HEK293 (cell line): ENCODE measurements around the gene CLSTN1.

ENCODE experiments used
- CTCF ChIA-PET: fragments of 350-600 bp; formaldehyde crosslinking; extraction: SDS; loops from one replicate; lab custom pipeline; 2021; ENCODE audit warnings: antibody characterized with exemption; lab: Yijun Ruan, JAX
- POLR2A ChIA-PET: fragments of 300-600 bp; formaldehyde crosslinking; extraction: SDS; loops from one replicate; lab custom pipeline; 2020; ENCODE audit warnings: antibody characterized with exemption, inconsistent platforms; lab: Yijun Ruan, JAX
- H3K27ac ChIP-seq: fragments of 200-500 bp; sonication (Bioruptor generic); 2 replicates; pipeline ENCODE4 v1.5.1; 2014; ENCODE audit warnings: low read depth, low read length, control low read depth, inconsistent platforms; ENCODE audit errors: extremely low read depth
- H3K36me3 ChIP-seq, 2 experiments: fragments of 200-500 bp in 1 of 2; sonication (Bioruptor generic) in 1 of 2; 1 replicate in 1 of 2; 2 replicates in 1 of 2; pipeline ENCODE4 v1.5.1; 2014 to 2017; ENCODE audit warnings: inconsistent platforms in 2 of 2, low read length in 2 of 2; ENCODE audit not compliant: control insufficient read depth in 2 of 2, insufficient read depth in 1 of 2
- H3K4me1 ChIP-seq: fragments of 200-500 bp; sonication (Bioruptor generic); 2 replicates; pipeline ENCODE4 v1.5.1; 2014; ENCODE audit warnings: mild to moderate bottlenecking, low read length, inconsistent platforms; ENCODE audit not compliant: control insufficient read depth, insufficient read depth
- H3K4me3 ChIP-seq: 2 replicates; pipeline ENCODE4 v1.5.1; 2011; ENCODE audit warnings: low read depth, mild to moderate bottlenecking, control low read depth, low read length, moderate library complexity
- H3K9me3 ChIP-seq: fragments of 200-500 bp; sonication (Bioruptor generic); 2 replicates; pipeline ENCODE4 v1.5.1; 2014; ENCODE audit warnings: low read depth, low read length, inconsistent platforms; ENCODE audit not compliant: control insufficient read depth, insufficient read depth
- BCL6B ChIP-seq: fragments of 450-650 bp; formaldehyde crosslinking; IDR thresholded peaks from 2 replicates; pipeline ENCODE4 v1.5.1; 2017; ENCODE audit warnings: missing biosample characterization, missing genetic modification characterization
- GLIS1 ChIP-seq: fragments of 450-650 bp; formaldehyde crosslinking; IDR thresholded peaks from 2 replicates; pipeline ENCODE4 v1.5.1; 2016; ENCODE audit warnings: missing biosample characterization, missing genetic modification characterization
- GLIS2 ChIP-seq: fragments of 450-650 bp; formaldehyde crosslinking; IDR thresholded peaks from 2 replicates; pipeline ENCODE4 v1.5.1; 2016; ENCODE audit warnings: missing biosample characterization, missing genetic modification characterization
- INSM2 ChIP-seq: fragments of 450-650 bp; formaldehyde crosslinking; IDR thresholded peaks from 2 replicates; pipeline ENCODE4 v1.5.1; 2016; ENCODE audit warnings: missing biosample characterization, missing genetic modification characterization
- PRDM1 ChIP-seq: fragments of 450-650 bp; formaldehyde crosslinking; IDR thresholded peaks from 2 replicates; pipeline ENCODE4; 2016; ENCODE audit warnings: missing biosample characterization, missing genetic modification characterization
- ZBTB26 ChIP-seq: fragments of 450-650 bp; formaldehyde crosslinking; optimal IDR thresholded peaks from 2 replicates; pipeline ENCODE3; 2016; ENCODE audit warnings: missing biosample characterization, mild to moderate bottlenecking, missing genetic modification characterization
- ZBTB49 ChIP-seq: fragments of 450-650 bp; formaldehyde crosslinking; IDR thresholded peaks from 2 replicates; pipeline ENCODE4 v1.5.1; 2016; ENCODE audit warnings: missing biosample characterization, missing genetic modification characterization, low read depth
- ZIC2 ChIP-seq: fragments of 450-650 bp; formaldehyde crosslinking; IDR thresholded peaks from 2 replicates; pipeline ENCODE4 v1.5.1; 2016; ENCODE audit warnings: missing biosample characterization, missing genetic modification characterization
- ZNF132 ChIP-seq: fragments of 450-650 bp; formaldehyde crosslinking; IDR thresholded peaks from 2 replicates; pipeline ENCODE4 v1.5.1; 2017; ENCODE audit warnings: missing biosample characterization, missing genetic modification characterization, borderline replicate concordance
- ZNF140 ChIP-seq: fragments of 450-650 bp; formaldehyde crosslinking; IDR thresholded peaks from 2 replicates; pipeline ENCODE4 v1.5.1; 2016; ENCODE audit warnings: missing biosample characterization, missing genetic modification characterization
- ZNF18 ChIP-seq: fragments of 450-650 bp; formaldehyde crosslinking; IDR thresholded peaks from 2 replicates; pipeline ENCODE4 v1.5.1; 2016; ENCODE audit warnings: missing biosample characterization, missing genetic modification characterization
- ZNF202 ChIP-seq: fragments of 450-650 bp; formaldehyde crosslinking; IDR thresholded peaks from 2 replicates; pipeline ENCODE4 v1.5.1; 2016; ENCODE audit warnings: missing biosample characterization, missing genetic modification characterization, borderline replicate concordance
- ZNF24 ChIP-seq: fragments of 450-650 bp; formaldehyde crosslinking; IDR thresholded peaks from 2 replicates; pipeline ENCODE4 v1.5.1; 2016; ENCODE audit warnings: missing biosample characterization, missing genetic modification characterization
- ZNF311 ChIP-seq: fragments of 450-650 bp; formaldehyde crosslinking; IDR thresholded peaks from 2 replicates; pipeline ENCODE4 v1.5.1; 2017; ENCODE audit warnings: missing biosample characterization, missing genetic modification characterization, borderline replicate concordance
- ZNF510 ChIP-seq: fragments of 450-650 bp; formaldehyde crosslinking; IDR thresholded peaks from 2 replicates; pipeline ENCODE4 v1.5.1; 2018; ENCODE audit warnings: mild to moderate bottlenecking, missing genetic modification characterization, missing biosample characterization; ENCODE audit not compliant: insufficient replicate concordance
- ZNF518A ChIP-seq: fragments of 450-650 bp; formaldehyde crosslinking; conservative IDR thresholded peaks from 2 replicates; pipeline ENCODE4 v1.5.1; 2016; ENCODE audit warnings: low read depth, missing biosample characterization, missing genetic modification characterization
- ZNF624 ChIP-seq: fragments of 450-650 bp; formaldehyde crosslinking; IDR thresholded peaks from 2 replicates; pipeline ENCODE4 v1.5.1; 2017; ENCODE audit warnings: missing biosample characterization, missing genetic modification characterization
- ZNF701 ChIP-seq: fragments of 450-650 bp; formaldehyde crosslinking; IDR thresholded peaks from 2 replicates; pipeline ENCODE4 v1.5.1; 2016; ENCODE audit warnings: missing biosample characterization, missing genetic modification characterization
- ZNF707 ChIP-seq: fragments of 450-650 bp; formaldehyde crosslinking; IDR thresholded peaks from 2 replicates; pipeline ENCODE4 v1.5.1; 2016; ENCODE audit warnings: missing biosample characterization, missing genetic modification characterization
- ZNF830 ChIP-seq: fragments of 450-650 bp; IDR thresholded peaks from 2 replicates; pipeline ENCODE4 v1.5.0; 2018; ENCODE audit warnings: missing biosample characterization, missing genetic modification characterization, low read depth, mild to moderate bottlenecking, moderate library complexity
- ZXDB ChIP-seq: fragments of 450-650 bp; formaldehyde crosslinking; IDR thresholded peaks from 2 replicates; pipeline ENCODE4 v1.5.1; 2016; ENCODE audit warnings: missing biosample characterization, missing genetic modification characterization

Gene CLSTN1

GRCh38 chr1:9849691-9850441 lies 26.1 kb upstream of the CLSTN1 start:
- Histone ChIP-seq H3K27ac (no peak overlapping the region), H3K4me1 (peaks cover 7% of the 10 kb centered on the region), H3K9me3 (no peaks in the 10 kb centered on the region)
- POLR2A ChIA-PET = interaction anchor here (1.3 kb wide), 1 partner anchor 10 kb away, joined by 3 read pairs; no protein-coding TSS in a partner anchor
- TF ChIP-seq ZNF24 (tag by site-specific recombination) (no peak), ZBTB49 (tag by site-specific recombination) (no peak), GLIS1 (no peak), ZNF510 (no peak), ZNF311 (no peak), GLIS2 (tag by site-specific recombination) (peak; percentile 16; the same call in 1 of the 2 replicates), INSM2 (tag by site-specific recombination) (no peak), ZNF830 (no peak), ZNF707 (tag by site-specific recombination) (no peak), BCL6B (tag by site-specific recombination) (no peak), PRDM1 (tag by site-specific recombination) (no peak), ZIC2 (tag by site-specific recombination) (peak; percentile 87), ZBTB26 (tag by site-specific recombination) (no peak), ZNF701 (tag by site-specific recombination) (no peak), ZXDB (no peak), ZNF18 (tag by site-specific recombination) (no peak), ZNF140 (tag by site-specific recombination) (no peak), ZNF624 (tag by site-specific recombination) (0 out of 2 replicates have a peak, but pooled peaks have one; percentile 53), ZNF518A (tag by site-specific recombination) (no peak), ZNF202 (tag by site-specific recombination) (no peak), ZNF132 (no peak)
- TF ChIP-seq, all 188 proteins: peak for 3
- CTCF ChIA-PET = interaction anchor here (0.7 to 2.1 kb wide), 3 partner anchors 18 to 223 kb away, joined by 4 to 8 read pairs (median 4); no protein-coding TSS in a partner anchor
- Histone ChIP-seq H3K4me3 (no peak overlapping the region), H3K36me3 (peaks cover 0 to 4% of the 10 kb centered on the region in 2 experiments; a peak in 1 of 3 replicates)
